ENCODE measurements around the gene RPGRIP1. TPM values are rescaled to one million over a fixed set of nuclear protein-coding genes. Genes with fewer than 3 reads are reported as not detected.

RPGRIP1 gene
- 1 to 10 TPM in 1 of 4 donors, under 1 TPM in 1, not detected in 2; 0.21 to 2.6 TPM for total RNA-seq

DNA sequence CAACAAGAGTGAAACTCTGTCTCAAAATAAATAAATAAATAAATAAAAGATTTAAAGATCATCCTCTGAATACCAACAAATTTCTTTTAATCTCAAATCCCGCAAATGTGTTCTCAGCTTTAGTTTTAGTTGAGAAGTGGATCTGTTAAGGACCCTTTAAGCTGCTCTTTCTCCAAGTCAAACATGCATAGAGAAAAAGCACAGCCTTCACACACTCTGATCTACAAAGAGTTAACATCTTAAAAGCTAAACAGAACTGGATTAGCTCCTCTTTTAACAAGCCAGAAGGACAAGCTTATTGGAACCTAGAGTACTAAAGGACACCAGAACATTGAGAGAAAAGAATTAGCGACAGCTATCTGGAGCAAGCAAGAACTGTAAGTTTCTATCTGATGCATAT is at the start of gene RPGRIP1:
Gene RPGRIP1, plus strand, starts transcription at position 301 of the 400 bp plus-strand sequence. CDS start 7,894 bp downstream, outside the sequence.
- TF ChIP-seq, protein P1, sequence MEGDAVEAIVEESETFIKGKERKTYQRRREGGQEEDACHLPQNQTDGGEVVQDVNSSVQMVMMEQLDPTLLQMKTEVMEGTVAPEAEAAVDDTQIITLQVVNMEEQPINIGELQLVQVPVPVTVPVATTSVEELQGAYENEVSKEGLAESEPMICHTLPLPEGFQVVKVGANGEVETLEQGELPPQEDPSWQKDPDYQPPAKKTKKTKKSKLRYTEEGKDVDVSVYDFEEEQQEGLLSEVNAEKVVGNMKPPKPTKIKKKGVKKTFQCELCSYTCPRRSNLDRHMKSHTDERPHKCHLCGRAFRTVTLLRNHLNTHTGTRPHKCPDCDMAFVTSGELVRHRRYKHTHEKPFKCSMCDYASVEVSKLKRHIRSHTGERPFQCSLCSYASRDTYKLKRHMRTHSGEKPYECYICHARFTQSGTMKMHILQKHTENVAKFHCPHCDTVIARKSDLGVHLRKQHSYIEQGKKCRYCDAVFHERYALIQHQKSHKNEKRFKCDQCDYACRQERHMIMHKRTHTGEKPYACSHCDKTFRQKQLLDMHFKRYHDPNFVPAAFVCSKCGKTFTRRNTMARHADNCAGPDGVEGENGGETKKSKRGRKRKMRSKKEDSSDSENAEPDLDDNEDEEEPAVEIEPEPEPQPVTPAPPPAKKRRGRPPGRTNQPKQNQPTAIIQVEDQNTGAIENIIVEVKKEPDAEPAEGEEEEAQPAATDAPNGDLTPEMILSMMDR (IDR thresholded peaks at IDR 0.05): no peak
- TF ChIP-seq POLR2A (IDR thresholded peaks at IDR 0.05): no peak
- intact Hi-C loops (cut with DNase I; ENCODE audit: low total_unique reads): no loop called here
- no peak within 1 kb of the TSS for H3K4me3 ChIP-seq (ENCODE audit: low read depth, poor library complexity, severe bottlenecking)
- DNase-seq (ENCODE audit: low spot score in 2 of 2): no peak
- WGBS, 2 donors: 88 to 89% methylated on average over 2 of the region's 2 CpGs

DNA sequence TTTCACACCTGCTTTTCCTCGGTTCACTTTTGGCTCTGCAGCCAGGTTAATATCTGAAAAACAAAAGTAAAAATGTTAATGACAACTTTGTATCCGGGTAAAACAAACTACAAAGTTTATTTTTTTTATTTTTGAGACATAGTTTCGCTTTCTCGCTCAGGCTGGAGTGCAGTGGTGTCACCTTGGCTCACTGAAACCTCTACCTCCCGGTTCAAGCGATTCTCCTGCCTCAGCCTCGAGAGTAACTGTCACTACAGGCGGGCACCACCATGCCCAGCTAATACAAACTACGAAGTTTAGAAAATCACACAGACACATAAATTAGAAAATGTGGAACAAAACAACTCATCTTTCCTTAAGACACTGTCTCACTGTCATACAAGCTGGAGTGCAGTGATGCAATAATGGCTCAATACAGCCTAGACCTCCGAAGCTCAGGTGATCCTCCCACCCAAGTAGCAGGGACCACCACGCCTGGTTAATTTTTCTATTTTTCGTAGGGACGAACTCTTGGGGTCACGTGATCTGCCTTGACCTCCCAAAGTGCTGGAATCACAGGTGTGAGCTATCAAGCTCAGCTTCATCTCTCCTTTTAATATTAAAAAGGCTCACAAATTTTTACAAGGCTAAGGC is 48.7 kb upstream of the RPGRIP1 start:
- intact Hi-C loops (cut with DNase I; ENCODE audit: low total_unique reads): no loop called here
- DNase-seq (ENCODE audit: low spot score in 2 of 2): no peak
- 82 to 87% methylated on average over 14 of the region's 14 CpGs for WGBS, 2 donors
- no peak overlapping the region for H3K4me3 ChIP-seq (ENCODE audit: low read depth, poor library complexity, severe bottlenecking)
- TF ChIP-seq, protein P1 (IDR thresholded peaks at IDR 0.05): no peak
- TF ChIP-seq POLR2A (IDR thresholded peaks at IDR 0.05): no peak

DNA sequence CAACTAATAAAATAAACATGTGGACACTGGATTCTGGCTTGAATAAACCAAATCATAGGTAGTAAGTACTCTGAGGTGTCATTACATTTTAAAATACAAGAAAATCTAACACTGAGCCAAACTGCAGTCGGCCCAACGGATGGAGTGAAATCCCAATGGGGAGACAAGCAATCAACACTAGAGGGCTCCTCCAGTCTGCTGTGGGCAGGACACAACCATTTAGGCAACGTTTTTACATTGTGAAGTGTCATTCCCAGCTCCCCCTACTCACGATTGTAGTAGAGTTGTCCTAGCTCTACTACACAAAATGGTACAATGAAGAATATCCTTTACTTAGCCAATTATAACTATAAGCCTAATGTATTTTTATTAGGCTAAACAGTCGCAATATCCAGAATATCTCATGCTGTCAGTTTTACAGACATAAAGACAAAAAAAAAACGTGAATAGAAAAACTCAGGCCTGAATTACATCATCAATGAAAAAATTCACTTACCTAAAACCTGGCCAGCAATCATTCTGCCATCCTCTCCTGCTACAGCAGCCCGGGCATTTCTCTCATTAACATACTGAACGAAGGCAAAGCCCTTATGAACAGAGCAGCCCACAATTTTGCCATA is 46.3 kb upstream of the RPGRIP1 start:
- WGBS, 2 donors: 54 to 61% methylated on average over 8 of the region's 8 CpGs
- intact Hi-C loops (cut with DNase I; ENCODE audit: low total_unique reads): no loop called here
- TF ChIP-seq, protein P1 (IDR thresholded peaks at IDR 0.05): no peak
- no peak for TF ChIP-seq POLR2A (IDR thresholded peaks at IDR 0.05)

DNA sequence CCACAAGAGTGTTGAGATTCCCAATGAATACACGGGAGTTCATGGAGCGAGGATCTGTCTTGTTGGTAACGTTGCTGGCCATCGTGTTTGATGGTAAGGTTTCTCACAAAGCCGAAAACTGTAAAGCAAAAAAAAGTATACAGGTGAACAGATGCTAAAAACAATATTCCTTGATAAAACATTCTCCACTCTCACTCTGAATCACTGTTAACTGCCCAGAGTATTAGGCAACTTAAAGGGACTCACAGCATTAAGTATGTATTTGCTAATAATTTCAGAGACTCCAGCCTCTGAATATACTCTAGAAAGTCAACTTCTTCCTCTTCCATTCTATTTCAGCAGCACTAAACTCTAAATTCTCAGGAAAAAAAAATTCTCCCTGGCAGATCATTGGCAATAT is 45.8 kb upstream of the RPGRIP1 start:
- no peak for TF ChIP-seq POLR2A (IDR thresholded peaks at IDR 0.05)
- TF ChIP-seq, protein P1 (IDR thresholded peaks at IDR 0.05): no peak
- intact Hi-C loops (cut with DNase I; ENCODE audit: low total_unique reads): no loop called here
- DNase-seq (ENCODE audit: low spot score in 2 of 2): no peak
- H3K4me3 ChIP-seq (ENCODE audit: low read depth, poor library complexity, severe bottlenecking): no peak overlapping the region
- WGBS, 2 donors: 86 to 91% methylated on average over 5 of the region's 5 CpGs

More for the DNA sequence above, 46.3 kb upstream of the RPGRIP1 start:
- no peak for DNase-seq (ENCODE audit: low spot score in 2 of 2)
- no peak overlapping the region for H3K4me3 ChIP-seq (ENCODE audit: low read depth, poor library complexity, severe bottlenecking)

DNA sequence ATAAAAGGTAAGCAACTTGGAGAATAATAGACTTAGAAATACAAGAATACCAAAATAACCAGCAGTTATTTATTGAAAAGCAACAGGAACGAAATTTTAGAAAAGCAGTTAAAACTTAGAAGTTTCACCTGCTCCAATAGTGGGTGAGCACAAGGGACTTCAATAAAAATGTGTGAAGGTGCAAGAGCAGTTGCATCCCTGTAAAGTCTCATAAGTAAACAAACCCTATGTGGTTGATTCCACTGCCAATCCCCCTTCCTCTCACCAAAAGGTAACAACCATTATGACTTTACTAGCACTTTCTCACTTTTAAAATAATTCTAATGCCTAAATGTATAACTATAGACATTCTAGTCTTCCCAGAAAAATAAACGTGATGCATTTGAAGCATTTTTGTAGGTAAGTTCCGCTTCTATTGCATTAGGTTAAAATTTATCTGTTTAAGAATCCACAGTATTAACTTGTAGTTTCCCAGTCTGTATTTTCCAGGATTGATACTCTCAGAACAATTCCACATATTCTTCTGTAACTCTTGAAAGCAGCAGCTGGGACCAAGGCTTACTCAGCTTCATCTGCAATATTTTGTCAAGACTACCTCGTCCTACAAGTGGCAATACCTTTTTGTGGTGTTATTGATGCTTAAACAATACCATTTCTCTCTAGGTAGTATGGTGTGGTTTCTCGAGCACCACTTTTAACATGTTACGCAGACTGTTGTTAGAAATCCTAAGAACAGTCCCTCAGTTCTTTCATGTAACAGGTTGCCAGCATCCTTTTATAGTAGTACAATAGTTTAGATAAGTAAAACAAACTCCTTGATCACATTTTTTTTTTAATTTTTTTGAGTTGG is 42.7 kb upstream of the RPGRIP1 start:
- intact Hi-C loops (cut with DNase I; ENCODE audit: low total_unique reads): no loop called here
- TF ChIP-seq POLR2A (IDR thresholded peaks at IDR 0.05): no peak
- TF ChIP-seq, protein P1 (IDR thresholded peaks at IDR 0.05): no peak
- no peak overlapping the region for H3K4me3 ChIP-seq (ENCODE audit: low read depth, poor library complexity, severe bottlenecking)
- DNase-seq (ENCODE audit: low spot score in 2 of 2): no peak
- 76 to 80% methylated on average over 6 of the region's 6 CpGs for WGBS, 2 donors
